Measurements from ENCODE around the gene LRBA. TPM values are rescaled to one million over a fixed set of nuclear protein-coding genes. Genes with fewer than 3 reads are reported as not detected.

LRBA gene
- polyA plus RNA-seq, 1 of the 3 experiments (the other 2 are of a cell fraction): 11.4 TPM

DNA sequence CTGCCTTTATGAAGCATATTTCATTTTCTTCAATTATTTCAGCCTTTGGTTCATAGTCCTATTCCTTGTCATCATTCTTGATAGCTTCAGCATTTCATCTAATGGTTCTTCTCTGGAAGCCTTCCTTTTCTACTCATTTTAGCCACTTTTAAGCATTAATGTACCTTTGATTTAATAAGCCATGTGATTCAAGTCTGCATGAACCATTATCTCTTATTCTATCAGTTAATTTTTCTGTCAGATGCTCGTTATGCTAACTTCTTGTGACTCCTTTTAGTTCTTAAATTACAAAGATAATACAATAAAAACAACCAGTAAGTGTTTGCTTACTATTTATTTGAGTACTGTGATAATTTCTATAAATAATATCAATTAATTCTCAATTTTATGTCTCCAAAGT, 643.2 kb downstream of the LRBA start (continued):
- TF ChIP-seq, protein P1, sequence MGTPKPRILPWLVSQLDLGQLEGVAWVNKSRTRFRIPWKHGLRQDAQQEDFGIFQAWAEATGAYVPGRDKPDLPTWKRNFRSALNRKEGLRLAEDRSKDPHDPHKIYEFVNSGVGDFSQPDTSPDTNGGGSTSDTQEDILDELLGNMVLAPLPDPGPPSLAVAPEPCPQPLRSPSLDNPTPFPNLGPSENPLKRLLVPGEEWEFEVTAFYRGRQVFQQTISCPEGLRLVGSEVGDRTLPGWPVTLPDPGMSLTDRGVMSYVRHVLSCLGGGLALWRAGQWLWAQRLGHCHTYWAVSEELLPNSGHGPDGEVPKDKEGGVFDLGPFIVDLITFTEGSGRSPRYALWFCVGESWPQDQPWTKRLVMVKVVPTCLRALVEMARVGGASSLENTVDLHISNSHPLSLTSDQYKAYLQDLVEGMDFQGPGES (IDR thresholded peaks at IDR 0.05; ENCODE audit: low read depth, low read length): no peak
- no peak for TF ChIP-seq EP300 (IDR thresholded peaks at IDR 0.05; ENCODE audit: borderline replicate concordance in 1 of 2, low read depth in 1 of 2, low read length in 1 of 2)
- TF ChIP-seq POLR2AphosphoS5 (IDR thresholded peaks at IDR 0.05; ENCODE audit: low read depth, low read length): no peak
- TF ChIP-seq, protein P2, sequence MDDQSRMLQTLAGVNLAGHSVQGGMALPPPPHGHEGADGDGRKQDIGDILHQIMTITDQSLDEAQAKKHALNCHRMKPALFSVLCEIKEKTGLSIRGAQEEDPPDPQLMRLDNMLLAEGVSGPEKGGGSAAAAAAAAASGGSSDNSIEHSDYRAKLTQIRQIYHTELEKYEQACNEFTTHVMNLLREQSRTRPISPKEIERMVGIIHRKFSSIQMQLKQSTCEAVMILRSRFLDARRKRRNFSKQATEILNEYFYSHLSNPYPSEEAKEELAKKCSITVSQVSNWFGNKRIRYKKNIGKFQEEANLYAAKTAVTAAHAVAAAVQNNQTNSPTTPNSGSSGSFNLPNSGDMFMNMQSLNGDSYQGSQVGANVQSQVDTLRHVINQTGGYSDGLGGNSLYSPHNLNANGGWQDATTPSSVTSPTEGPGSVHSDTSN (IDR thresholded peaks at IDR 0.05): no peak
- TF ChIP-seq RXRA (IDR thresholded peaks at IDR 0.05; ENCODE audit: borderline replicate concordance, low read depth): no peak

DNA sequence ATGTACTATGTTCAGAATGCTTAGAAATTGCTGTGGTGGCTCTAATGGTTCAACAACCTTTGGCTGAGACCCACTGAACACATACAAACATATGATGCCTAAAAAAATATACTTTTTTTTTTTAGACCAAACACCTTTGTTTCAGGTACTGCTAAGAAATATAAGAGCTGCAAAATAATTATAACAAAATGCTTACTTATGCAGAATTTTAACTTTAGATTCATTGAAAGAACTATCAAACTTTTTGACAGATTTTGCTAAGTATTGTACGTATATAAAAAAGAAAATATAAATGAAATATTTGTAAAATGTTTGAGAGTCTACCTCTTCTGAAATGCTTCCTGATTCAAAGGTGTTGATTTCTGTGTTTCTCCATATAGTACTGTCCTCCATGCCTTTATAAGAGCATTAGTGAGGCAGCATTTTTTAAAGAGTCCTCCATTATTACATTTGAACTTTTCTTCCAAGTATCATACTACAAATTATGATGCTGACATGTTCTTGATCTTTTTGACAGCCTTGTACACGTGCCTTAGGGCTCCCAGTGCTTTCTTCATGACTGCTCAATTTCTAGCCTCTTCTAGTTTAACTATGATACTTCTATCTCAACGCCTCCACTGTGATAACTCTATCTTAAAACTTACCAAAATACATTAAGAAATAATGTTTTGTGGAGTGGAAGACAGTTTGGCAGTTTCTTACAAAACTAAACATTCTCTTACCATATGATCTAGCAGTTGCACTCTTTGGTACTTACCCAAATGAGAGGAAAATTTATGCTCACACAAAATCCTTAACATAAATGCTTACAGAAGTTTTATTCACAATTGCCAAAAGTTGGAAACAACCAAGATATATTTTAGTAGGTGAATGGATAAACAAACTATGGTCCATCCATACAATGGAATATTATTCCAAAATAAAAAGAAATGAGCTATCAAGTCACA, 645.4 kb downstream of the LRBA start:
- Histone ChIP-seq H3K4me2 (no peak overlapping the region), H3K27ac (ENCODE audit: low read depth in 2 of 2, low read length in 1 of 2) (peak overlapping the region in 1 of 2 experiments; percentile 58; a peak in 1 of 4 replicates), H3K4me1 (ENCODE audit: control insufficient read depth in 1 of 2, insufficient read depth in 2 of 2, low read depth in 1 of 2, low read length in 1 of 2) (peaks cover 5 to 22% of the 10 kb centered on the region in 2 experiments; a peak in 3 of 4 replicates), H3K9me2 (no peaks in the 10 kb centered on the region), H3K9me3 (no peaks in the 10 kb centered on the region), H3K9ac (no peak overlapping the region), H3K36me3 (replicated peaks in 1 of 2; ENCODE audit: control insufficient read depth in 1 of 2, insufficient read depth in 2 of 2, low read length in 1 of 2) (no peaks in the 10 kb centered on the region), H3K79me2 (ENCODE audit: insufficient read depth) (no peaks in the 10 kb centered on the region), H3K27me3 (ENCODE audit: insufficient read depth) (no peaks in the 10 kb centered on the region), H3K4me3 (ENCODE audit: low read depth in 2 of 2, low read length in 1 of 2) (no peak overlapping the region), H2AFZ (ENCODE audit: low read depth) (no peak overlapping the region), H3F3A (replicated peaks; ENCODE audit: insufficient read depth) (peaks cover 7% of the 10 kb centered on the region), H4K20me1 (ENCODE audit: insufficient read depth) (no peaks in the 10 kb centered on the region)
- WGBS (ENCODE audit: low lambda C conversion rate): 95% methylated on average over 3 of the region's 3 CpGs
- TF ChIP-seq, protein P3, sequence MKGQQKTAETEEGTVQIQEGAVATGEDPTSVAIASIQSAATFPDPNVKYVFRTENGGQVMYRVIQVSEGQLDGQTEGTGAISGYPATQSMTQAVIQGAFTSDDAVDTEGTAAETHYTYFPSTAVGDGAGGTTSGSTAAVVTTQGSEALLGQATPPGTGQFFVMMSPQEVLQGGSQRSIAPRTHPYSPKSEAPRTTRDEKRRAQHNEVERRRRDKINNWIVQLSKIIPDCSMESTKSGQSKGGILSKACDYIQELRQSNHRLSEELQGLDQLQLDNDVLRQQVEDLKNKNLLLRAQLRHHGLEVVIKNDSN (IDR thresholded peaks at IDR 0.05; ENCODE audit: borderline replicate concordance, low read depth): no peak
- TF ChIP-seq, protein P4, sequence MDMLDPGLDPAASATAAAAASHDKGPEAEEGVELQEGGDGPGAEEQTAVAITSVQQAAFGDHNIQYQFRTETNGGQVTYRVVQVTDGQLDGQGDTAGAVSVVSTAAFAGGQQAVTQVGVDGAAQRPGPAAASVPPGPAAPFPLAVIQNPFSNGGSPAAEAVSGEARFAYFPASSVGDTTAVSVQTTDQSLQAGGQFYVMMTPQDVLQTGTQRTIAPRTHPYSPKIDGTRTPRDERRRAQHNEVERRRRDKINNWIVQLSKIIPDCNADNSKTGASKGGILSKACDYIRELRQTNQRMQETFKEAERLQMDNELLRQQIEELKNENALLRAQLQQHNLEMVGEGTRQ (IDR thresholded peaks at IDR 0.05; ENCODE audit: borderline replicate concordance, low read depth, low read length): no peak
- TF ChIP-seq NRF1 (IDR thresholded peaks at IDR 0.05; ENCODE audit: low read depth, low read length) (no peak), YY1 (IDR thresholded peaks at IDR 0.05; ENCODE audit: low read depth) (no peak), RXRA (IDR thresholded peaks at IDR 0.05; ENCODE audit: borderline replicate concordance, low read depth) (no peak), EP300 (IDR thresholded peaks at IDR 0.05; ENCODE audit: borderline replicate concordance in 1 of 2, low read depth in 1 of 2, low read length in 1 of 2) (no peak), GABPA (IDR thresholded peaks at IDR 0.05; ENCODE audit: low read depth) (no peak), FOXJ3 (CRISPR knock-in tag; IDR thresholded peaks at IDR 0.05) (no peak), MXI1 (IDR thresholded peaks at IDR 0.05; ENCODE audit: low read depth, low read length) (no peak), CHD2 (IDR thresholded peaks at IDR 0.05; ENCODE audit: low read length, partially characterized antibody) (no peak), GATA2 (CRISPR knock-in tag; IDR thresholded peaks at IDR 0.05) (no peak)
- TF ChIP-seq, protein P1 (IDR thresholded peaks at IDR 0.05; ENCODE audit: low read depth, low read length): no peak
- POLR2A ChIA-PET: no interaction called here
- no peak for DNase-seq
- CTCF ChIA-PET: interaction anchor here (0.7 kb wide), 1 partner anchor 925 kb away, joined by 3 read pairs; no protein-coding TSS in a partner anchor

Data from SK-N-SH (cell line).